RWPE2 (cell line): ENCODE results near the gene GOLGA1.

ENCODE experiments used
- ATAC-seq: fragments of 200-7000 bp; cut with Tn5 transposase; 3 replicates; pipeline ENCODE4 v1.9.1; 2021; ENCODE audit warnings: low read depth
- DNase-seq: peaks from one replicate; pipeline ENCODE4 v3.0.0-alpha.2; 2020; ENCODE audit warnings: low spot score
- H3K27ac ChIP-seq: fragments of 450-650 bp; 2 replicates; pipeline ENCODE4 v1.5.1; 2017; ENCODE audit warnings: mild to moderate bottlenecking; ENCODE audit not compliant: poor library complexity, severe bottlenecking
- H3K27me3 ChIP-seq: fragments of 250-450 bp; sonication (Bioruptor Pico); 2 replicates; pipeline ENCODE4 v1.5.1; 2021; ENCODE audit warnings: mild to moderate bottlenecking, moderate library complexity; ENCODE audit not compliant: insufficient read depth, poor library complexity, severe bottlenecking
- H3K36me3 ChIP-seq: fragments of 250-450 bp; sonication (Bioruptor Pico); 2 replicates; pipeline ENCODE4 v1.5.1; 2020; ENCODE audit warnings: low read depth, mild to moderate bottlenecking, moderate library complexity
- H3K4me1 ChIP-seq: fragments of 250-450 bp; sonication (Bioruptor Pico); 2 replicates; pipeline ENCODE4 v1.5.1; 2021; ENCODE audit warnings: mild to moderate bottlenecking, moderate library complexity; ENCODE audit not compliant: insufficient read depth, poor library complexity, severe bottlenecking
- H3K4me3 ChIP-seq: fragments of 250-450 bp; sonication (Bioruptor Pico); 2 replicates; pipeline ENCODE4 v1.5.1; 2021; ENCODE audit warnings: mild to moderate bottlenecking, moderate library complexity; ENCODE audit not compliant: severe bottlenecking
- H3K9me3 ChIP-seq: fragments of 250-450 bp; sonication (Bioruptor Pico); 2 replicates; pipeline ENCODE4 v1.5.1; 2021; ENCODE audit warnings: mild to moderate bottlenecking, moderate library complexity; ENCODE audit not compliant: severe bottlenecking
- CTCF ChIP-seq: fragments of 450-650 bp; IDR thresholded peaks from one replicate; pipeline ENCODE4 v1.5.1; 2017; ENCODE audit warnings: mild to moderate bottlenecking, moderate library complexity; ENCODE audit not compliant: poor library complexity, severe bottlenecking

The GOLGA1 gene

GRCh38 chr9:124869466-124869985 lies 71.4 kb downstream of the GOLGA1 start:
- H3K9me3 ChIP-seq = no peaks in the 10 kb centered on the region
- peaks cover 27% of the 10 kb centered on the region for H3K4me1 ChIP-seq
- H3K36me3 ChIP-seq = peaks cover 33% of the 10 kb centered on the region
- no peaks in the 10 kb centered on the region for H3K27me3 ChIP-seq
- ATAC-seq (peak; percentile 28), DNase-seq (no peak)
- peak overlapping the region; percentile 87 for H3K27ac ChIP-seq
- peak overlapping the region; percentile 66 for H3K4me3 ChIP-seq
- no peak for TF ChIP-seq CTCF

GRCh38 chr9:124868511-124869465 lies 72.1 kb downstream of the GOLGA1 start:
- DNase-seq = peak; percentile 87
- Histone ChIP-seq H3K36me3 (peaks cover 26% of the 10 kb centered on the region), H3K4me3 (peak overlapping the region; percentile 66), H3K27me3 (no peaks in the 10 kb centered on the region), H3K4me1 (peaks cover 28% of the 10 kb centered on the region), H3K27ac (peak overlapping the region; percentile 87), H3K9me3 (no peaks in the 10 kb centered on the region)
- peak; percentile 85 for ATAC-seq
- TF ChIP-seq CTCF = peak; percentile 45

GRCh38 chr9:124863371-124863871 lies 77.5 kb downstream of the GOLGA1 start:
- DNase-seq = peak; percentile 49
- peak overlapping the region; percentile 94 for H3K4me3 ChIP-seq
- no peaks in the 10 kb centered on the region for H3K9me3 ChIP-seq
- H3K27ac ChIP-seq = peak overlapping the region; percentile 78
- TF ChIP-seq CTCF = no peak
- H3K27me3 ChIP-seq = no peaks in the 10 kb centered on the region
- peaks cover 31% of the 10 kb centered on the region for H3K36me3 ChIP-seq
- ATAC-seq = peak; percentile 59
- H3K4me1 ChIP-seq = peaks cover 9% of the 10 kb centered on the region

GRCh38 chr9:124861342-124862229 lies 79.3 kb downstream of the GOLGA1 start, which contains the start of the genes ARPC5L and RPL35:
Gene ARPC5L (plus strand): TSS chr9:124862130. CDS start chr9:124869291, 7,161 bp downstream.
Gene RPL35 (minus strand): TSS chr9:124861957. CDS start chr9:124861912, 45 bp downstream.
- H3K9me3 ChIP-seq = no peaks in the 10 kb centered on the region
- H3K27me3 ChIP-seq = no peaks in the 10 kb centered on the region
- TF ChIP-seq CTCF = peak; percentile 32
- peaks cover 47% of the 10 kb centered on the region for H3K36me3 ChIP-seq
- DNase-seq (peak; percentile 94), ATAC-seq (peak; percentile 84)
- H3K27ac ChIP-seq = peak within 1 kb of the TSS; percentile 78
- H3K4me1 ChIP-seq = peaks cover 9% of the 10 kb centered on the region
- H3K4me3 ChIP-seq = peak within 1 kb of the TSS; percentile 94
